Mucosa of stomach (tissue), 1 donor: Measurements from ENCODE around the gene TSEN54.

Experiments used
- H3K27me3 ChIP-seq: one replicate; pipeline ENCODE4 v1.7.0; 2013; ENCODE audit warnings: mild to moderate bottlenecking, low read length; ENCODE audit not compliant: control insufficient read depth, insufficient read depth
- H3K36me3 ChIP-seq: one replicate; pipeline ENCODE4 v1.7.0; 2013; ENCODE audit warnings: low read length; ENCODE audit not compliant: control insufficient read depth, insufficient read depth
- H3K4me1 ChIP-seq: one replicate; pipeline ENCODE4 v1.7.0; 2013; ENCODE audit warnings: mild to moderate bottlenecking, low read length; ENCODE audit not compliant: control insufficient read depth, insufficient read depth
- H3K4me3 ChIP-seq: one replicate; pipeline ENCODE4 v1.7.0; 2013; ENCODE audit warnings: low read length
- H3K9ac ChIP-seq: one replicate; pipeline ENCODE4 v1.7.0; 2013; ENCODE audit warnings: mild to moderate bottlenecking, low read length, moderate library complexity
- H3K9me3 ChIP-seq: one replicate; pipeline ENCODE4 v1.7.0; 2013; ENCODE audit warnings: mild to moderate bottlenecking, low read length, moderate library complexity; ENCODE audit not compliant: control insufficient read depth
- donor health status: Pancreatic carcinoma.

The TSEN54 gene

GRCh38 chr17:75501378-75502071 lies 14.8 kb upstream of the TSEN54 start:
- no peaks in the 10 kb centered on the region for H3K27me3 ChIP-seq
- H3K9ac ChIP-seq = no peak overlapping the region
- peaks cover 6% of the 10 kb centered on the region for H3K4me1 ChIP-seq
- no peak overlapping the region for H3K4me3 ChIP-seq
- peaks cover 6% of the 10 kb centered on the region for H3K36me3 ChIP-seq
- no peaks in the 10 kb centered on the region for H3K9me3 ChIP-seq

DNA sequence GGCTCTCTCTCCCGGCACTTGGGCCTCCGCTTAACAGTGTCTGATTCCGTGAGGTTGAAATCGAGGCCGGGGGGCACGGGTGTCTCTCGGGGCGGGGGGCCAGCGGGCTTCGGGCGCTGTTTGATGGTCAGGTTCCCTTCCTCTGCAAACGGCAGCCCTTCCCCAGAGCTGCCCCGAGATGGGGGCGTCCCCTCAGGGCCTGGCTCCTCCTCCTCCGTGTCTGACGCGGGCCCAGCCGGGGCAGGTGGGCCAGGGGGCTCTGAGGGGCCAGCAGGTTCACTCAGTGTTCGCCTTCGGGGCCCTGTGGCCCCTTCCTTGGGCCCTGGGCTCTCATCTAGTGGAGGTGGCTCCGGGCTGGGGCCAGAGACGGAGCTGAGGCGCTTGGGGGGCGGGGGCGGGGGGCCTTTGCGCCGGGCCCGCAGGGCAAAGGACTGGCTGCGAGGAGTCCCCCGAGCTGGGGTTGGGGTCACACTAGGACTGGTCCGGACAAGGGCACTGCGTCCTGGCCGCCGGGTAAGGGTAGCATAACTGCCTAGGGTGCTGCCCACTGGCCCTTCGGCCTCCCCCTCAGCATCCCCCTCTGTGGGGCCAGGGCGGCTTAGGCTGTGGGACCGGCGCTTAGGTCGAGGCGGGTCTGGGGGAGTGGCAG lies 14.1 kb upstream of the TSEN54 start:
- Histone ChIP-seq H3K4me3 (no peak overlapping the region), H3K9me3 (no peaks in the 10 kb centered on the region), H3K27me3 (no peaks in the 10 kb centered on the region), H3K9ac (no peak overlapping the region), H3K4me1 (peaks cover 6% of the 10 kb centered on the region), H3K36me3 (peaks cover 5% of the 10 kb centered on the region)

- Histone ChIP-seq H3K4me1 (peaks cover 6% of the 10 kb centered on the region), H3K27me3 (no peaks in the 10 kb centered on the region), H3K36me3 (peaks cover 4% of the 10 kb centered on the region), H3K9ac (no peak overlapping the region), H3K4me3 (no peak overlapping the region), H3K9me3 (no peaks in the 10 kb centered on the region)
Measured at GRCh38 chr17:75502721-75503329, 13.5 kb upstream of the TSEN54 start.

DNA sequence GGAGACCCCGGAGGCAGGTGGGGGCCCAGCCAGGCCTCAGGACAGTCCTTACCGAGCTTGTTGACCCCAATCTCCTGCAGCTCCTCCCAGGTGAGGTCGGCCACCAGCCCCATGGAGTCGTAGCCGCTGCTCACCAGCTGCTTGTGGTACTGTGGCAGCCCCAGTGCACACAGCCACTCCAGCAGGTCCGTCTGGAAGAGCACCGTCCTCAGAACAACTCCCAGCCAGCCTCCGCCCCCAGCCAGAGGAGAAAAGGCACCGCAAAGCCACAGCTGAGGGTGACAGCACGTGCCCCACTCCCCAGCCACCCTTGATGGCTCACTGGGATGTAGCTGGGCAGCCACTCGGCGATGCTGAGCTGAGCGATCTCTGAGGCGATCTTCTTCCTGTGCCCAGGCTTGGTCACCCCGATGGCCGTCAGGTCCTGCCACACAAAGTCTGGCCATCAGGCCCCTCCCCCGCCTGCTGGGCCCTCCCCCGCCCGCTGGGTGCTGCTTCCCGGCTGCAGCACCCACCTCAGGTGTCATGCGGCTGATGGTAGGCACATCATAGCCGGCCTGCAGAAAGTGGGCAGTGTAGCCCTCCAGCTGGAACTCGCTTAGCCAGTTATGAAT lies 12.9 kb upstream of the TSEN54 start:
- Histone ChIP-seq H3K9me3 (no peaks in the 10 kb centered on the region), H3K4me3 (no peak overlapping the region), H3K9ac (no peak overlapping the region), H3K36me3 (peaks cover 4% of the 10 kb centered on the region), H3K4me1 (peaks cover 6% of the 10 kb centered on the region), H3K27me3 (no peaks in the 10 kb centered on the region)

DNA sequence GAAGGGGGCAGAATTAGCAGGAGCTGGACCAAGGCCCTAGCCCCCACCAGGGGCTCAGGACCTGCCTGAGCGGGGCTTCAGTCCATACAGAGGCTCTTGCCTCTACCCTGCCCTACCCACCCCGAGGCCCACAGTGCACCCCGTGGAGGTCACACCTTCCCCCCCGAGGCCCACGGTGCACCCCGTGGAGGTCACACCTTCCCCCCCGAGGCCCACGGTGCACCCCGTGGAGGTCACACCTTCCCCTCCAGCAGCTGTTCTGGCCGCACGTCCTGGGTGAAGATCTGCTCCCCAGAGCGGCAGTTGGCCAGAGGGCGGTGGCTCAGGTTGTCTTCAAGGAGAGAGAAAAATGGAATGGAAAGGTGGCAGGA lies 12.4 kb upstream of the TSEN54 start:
- H3K4me1 ChIP-seq = peaks cover 12% of the 10 kb centered on the region
- no peaks in the 10 kb centered on the region for H3K9me3 ChIP-seq
- no peak overlapping the region for H3K4me3 ChIP-seq
- H3K36me3 ChIP-seq = peaks cover 9% of the 10 kb centered on the region
- H3K9ac ChIP-seq = no peak overlapping the region
- no peaks in the 10 kb centered on the region for H3K27me3 ChIP-seq

DNA sequence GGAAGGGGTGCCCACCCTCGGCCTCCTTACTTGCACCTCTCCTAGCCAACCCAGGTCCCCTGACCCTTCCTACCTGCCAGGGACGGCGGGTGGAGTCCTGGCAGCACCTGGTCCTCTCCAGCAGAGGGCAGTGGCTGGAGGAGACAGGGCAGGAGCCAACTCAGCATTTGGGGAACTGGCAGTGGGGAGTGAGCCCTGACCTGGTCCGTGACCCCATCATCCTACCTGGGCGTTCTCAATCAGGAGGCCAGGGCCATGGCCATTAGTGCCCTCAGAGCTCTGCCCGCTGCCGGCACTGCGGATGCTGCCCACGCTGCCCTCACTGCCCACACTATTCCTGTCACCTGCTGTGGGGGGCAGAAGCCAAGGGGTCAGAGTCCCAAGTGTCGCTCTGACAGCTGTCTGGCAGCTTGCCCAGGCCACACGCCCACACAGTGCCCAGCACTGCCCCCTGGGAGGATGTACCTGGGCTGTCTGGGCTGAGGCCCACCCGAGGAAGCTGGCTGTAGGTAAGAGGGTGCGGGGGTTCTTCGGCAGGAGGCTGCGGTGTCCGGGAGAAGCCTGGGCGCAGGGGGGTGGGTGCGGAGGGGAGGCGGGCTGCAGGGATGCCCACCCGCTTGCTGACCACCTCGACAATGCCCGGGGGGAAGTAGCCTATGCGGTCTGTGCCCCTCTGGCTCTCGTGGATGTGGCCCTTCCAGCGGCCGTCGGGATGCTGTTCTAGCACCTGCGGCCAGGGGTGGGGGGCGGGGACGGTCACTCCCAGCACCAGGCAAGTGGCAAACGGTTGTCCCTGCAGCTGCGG lies 11.8 kb upstream of the TSEN54 start:
- H3K4me3 ChIP-seq = no peak overlapping the region
- peaks cover 9% of the 10 kb centered on the region for H3K36me3 ChIP-seq
- peaks cover 14% of the 10 kb centered on the region for H3K4me1 ChIP-seq
- H3K9me3 ChIP-seq = no peaks in the 10 kb centered on the region
- no peak overlapping the region for H3K9ac ChIP-seq
- H3K27me3 ChIP-seq = no peaks in the 10 kb centered on the region

DNA sequence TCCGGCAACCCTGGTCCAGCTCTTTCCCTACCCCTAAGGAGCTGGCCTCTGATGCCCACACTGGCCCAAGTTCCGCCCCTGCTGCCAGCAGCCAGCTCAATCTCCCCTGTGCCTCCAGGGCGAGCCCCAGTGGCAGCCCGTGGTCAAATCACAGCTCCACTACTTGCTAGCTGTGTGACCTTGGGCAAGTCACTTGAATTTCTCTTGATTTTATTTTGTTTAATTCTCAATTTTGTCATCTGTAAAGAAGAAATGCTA lies 11.2 kb upstream of the TSEN54 start:
- no peak overlapping the region for H3K4me3 ChIP-seq
- peaks cover 9% of the 10 kb centered on the region for H3K36me3 ChIP-seq
- H3K9ac ChIP-seq = no peak overlapping the region
- H3K9me3 ChIP-seq = no peaks in the 10 kb centered on the region
- peaks cover 16% of the 10 kb centered on the region for H3K4me1 ChIP-seq
- no peaks in the 10 kb centered on the region for H3K27me3 ChIP-seq

DNA sequence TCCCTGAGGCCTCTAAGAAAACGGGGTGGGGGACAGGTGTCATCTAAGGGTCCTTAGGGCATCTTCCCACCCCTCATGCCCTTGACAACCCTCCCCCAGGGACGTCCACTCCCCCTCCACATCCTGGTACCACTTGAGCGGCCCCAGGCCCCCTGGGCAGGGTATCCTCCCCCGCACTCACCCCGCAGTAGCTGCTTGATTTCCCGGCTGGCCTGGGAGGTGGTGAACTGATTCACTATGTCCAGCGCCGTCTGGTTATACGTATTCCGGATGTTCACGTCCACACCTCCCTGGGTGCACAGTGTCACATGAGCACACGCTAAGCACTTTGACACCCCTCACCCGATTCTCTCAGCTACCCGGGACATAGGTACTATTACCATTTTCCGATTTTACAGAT lies 10.7 kb upstream of the TSEN54 start:
- Histone ChIP-seq H3K36me3 (peaks cover 9% of the 10 kb centered on the region), H3K27me3 (no peaks in the 10 kb centered on the region), H3K4me3 (no peak overlapping the region), H3K9me3 (no peaks in the 10 kb centered on the region), H3K9ac (no peak overlapping the region), H3K4me1 (peaks cover 21% of the 10 kb centered on the region)

GRCh38 chr17:75506134-75506533 lies 10.2 kb upstream of the TSEN54 start:
- Histone ChIP-seq H3K27me3 (no peaks in the 10 kb centered on the region), H3K4me1 (peaks cover 25% of the 10 kb centered on the region), H3K9ac (no peak overlapping the region), H3K9me3 (no peaks in the 10 kb centered on the region), H3K4me3 (no peak overlapping the region), H3K36me3 (peaks cover 9% of the 10 kb centered on the region)

GRCh38 chr17:75506888-75507287 lies 9.4 kb upstream of the TSEN54 start:
- H3K9ac ChIP-seq = no peak overlapping the region
- no peaks in the 10 kb centered on the region for H3K9me3 ChIP-seq
- no peaks in the 10 kb centered on the region for H3K27me3 ChIP-seq
- H3K4me1 ChIP-seq = peaks cover 32% of the 10 kb centered on the region
- peaks cover 9% of the 10 kb centered on the region for H3K36me3 ChIP-seq
- H3K4me3 ChIP-seq = no peak overlapping the region

DNA sequence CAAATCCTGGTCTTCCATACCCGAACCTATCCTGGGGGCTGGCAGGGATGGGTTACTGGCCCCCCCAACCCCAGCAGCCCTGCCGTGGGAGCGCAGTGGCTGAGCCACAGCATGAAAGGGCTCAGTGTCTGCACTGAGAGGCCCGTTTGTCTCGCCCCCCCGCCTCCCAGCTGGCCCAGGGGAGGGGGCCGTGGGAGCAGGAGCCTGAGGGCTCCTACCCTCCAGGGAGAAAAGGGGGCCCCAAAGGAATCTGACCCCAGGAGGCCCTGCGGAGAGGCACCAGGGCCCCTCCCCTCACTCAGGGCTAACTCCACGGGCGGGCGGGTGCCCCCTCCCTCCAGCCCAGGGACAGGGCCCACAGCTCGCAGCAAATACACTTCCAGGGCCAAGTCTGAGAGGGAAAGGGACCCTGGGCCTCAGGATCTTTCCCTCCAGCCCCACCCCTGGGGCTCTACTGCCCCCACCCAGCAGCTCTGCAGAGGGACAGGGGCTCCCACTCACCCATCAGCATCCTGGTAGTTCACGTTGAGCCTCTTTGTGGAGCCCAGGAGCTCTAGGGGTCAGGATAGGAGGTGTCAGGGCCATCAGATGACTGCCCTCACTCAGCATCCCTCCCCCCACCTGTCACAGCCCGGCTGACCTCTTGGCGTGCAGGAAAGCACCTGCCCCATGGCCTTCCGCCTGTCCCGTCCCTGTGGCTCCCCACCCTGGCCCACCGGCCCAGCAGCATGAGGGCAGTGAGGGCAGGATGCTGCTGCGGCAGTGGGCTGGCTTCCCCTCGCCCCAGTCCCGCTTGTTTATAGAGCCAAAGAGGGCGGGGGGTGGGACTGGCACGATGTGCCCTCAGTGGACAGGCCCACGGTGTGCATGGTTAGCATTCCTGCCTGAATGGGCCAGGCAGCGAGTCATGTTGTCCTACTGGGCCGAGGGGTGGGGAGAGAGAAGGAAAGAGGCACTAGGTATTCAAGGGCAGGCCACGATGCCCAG lies 8.3 kb upstream of the TSEN54 start:
- H3K4me3 ChIP-seq = no peak overlapping the region
- H3K4me1 ChIP-seq = peaks cover 44% of the 10 kb centered on the region
- no peaks in the 10 kb centered on the region for H3K9me3 ChIP-seq
- peaks cover 9% of the 10 kb centered on the region for H3K36me3 ChIP-seq
- H3K27me3 ChIP-seq = no peaks in the 10 kb centered on the region
- peak overlapping the region; percentile 39 for H3K9ac ChIP-seq
